Activated T-cell treated with anti-CD3 and anti-CD28 coated beads for 1 hour (primary cell): ENCODE data around the gene IRF9.

Experiments
- DNase-seq: peaks from one replicate; pipeline ENCODE4 v3.0.0-alpha.2; 2020; ENCODE audit warnings: low read depth

IRF9 gene

DNA sequence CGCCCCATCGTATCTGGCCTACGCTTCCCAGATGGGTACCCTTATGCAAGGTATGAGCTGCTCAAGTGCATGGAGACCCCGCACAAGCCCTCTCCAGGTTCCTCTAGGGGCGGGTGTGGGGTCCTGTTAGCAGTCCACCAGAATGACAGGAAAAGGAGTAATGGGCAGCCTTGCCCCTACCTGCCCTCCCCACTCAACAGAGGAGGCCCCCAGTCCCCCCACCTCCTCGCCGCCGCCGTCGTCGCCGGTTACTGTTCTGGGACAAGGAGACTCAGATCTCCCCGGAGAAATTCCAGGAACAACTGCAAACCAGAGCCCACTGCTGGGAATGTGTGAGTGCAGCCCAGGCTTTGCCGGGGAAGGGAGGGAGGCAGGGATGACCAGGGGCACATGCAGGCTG lies 16.8 kb downstream of the IRF9 start:
- no peak for DNase-seq

GRCh38 chr14:24178399-24179178 lies 17.5 kb downstream of the IRF9 start:
- no peak for DNase-seq

- no peak for DNase-seq
Measured at GRCh38 chr14:24179294-24179960, 18.4 kb downstream of the IRF9 start.

- DNase-seq, result no peak
Measured at GRCh38 chr14:24179961-24180796, 19.1 kb downstream of the IRF9 start.

DNA sequence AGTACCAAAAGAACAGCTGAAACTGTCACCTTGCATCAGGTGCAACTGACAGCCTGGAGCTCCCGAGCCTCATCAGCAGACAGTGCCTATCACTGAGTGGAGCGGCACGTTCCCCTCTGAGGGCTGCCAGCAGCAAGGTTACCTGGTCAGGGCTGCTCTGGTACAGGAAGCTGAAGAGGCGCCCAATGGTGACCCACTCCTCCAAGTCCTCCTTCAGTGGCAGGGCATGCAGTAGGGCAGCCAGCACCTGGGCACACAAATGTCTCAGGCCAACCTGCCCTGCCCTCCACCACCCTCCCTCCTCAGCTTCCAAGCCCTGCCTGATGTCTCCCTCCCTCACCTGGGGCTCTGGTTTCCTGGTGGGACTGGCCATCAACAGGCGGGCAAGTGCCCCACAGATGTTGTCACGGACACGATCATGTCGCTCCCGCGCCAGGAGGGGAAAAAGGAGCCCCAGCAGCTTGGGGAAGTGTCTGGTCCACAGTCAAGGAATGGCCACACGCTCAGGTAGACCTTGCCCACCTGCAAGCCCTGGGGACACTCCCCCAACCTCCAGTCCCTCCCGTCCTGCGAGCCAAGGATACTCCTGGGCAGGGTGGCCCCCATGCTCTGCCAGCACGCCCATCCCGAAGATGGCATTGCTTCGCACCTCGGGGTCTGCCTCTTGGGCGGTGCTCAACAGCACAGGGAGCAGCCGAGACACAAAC lies 20.5 kb downstream of the IRF9 start:
- DNase-seq, result no peak

DNA sequence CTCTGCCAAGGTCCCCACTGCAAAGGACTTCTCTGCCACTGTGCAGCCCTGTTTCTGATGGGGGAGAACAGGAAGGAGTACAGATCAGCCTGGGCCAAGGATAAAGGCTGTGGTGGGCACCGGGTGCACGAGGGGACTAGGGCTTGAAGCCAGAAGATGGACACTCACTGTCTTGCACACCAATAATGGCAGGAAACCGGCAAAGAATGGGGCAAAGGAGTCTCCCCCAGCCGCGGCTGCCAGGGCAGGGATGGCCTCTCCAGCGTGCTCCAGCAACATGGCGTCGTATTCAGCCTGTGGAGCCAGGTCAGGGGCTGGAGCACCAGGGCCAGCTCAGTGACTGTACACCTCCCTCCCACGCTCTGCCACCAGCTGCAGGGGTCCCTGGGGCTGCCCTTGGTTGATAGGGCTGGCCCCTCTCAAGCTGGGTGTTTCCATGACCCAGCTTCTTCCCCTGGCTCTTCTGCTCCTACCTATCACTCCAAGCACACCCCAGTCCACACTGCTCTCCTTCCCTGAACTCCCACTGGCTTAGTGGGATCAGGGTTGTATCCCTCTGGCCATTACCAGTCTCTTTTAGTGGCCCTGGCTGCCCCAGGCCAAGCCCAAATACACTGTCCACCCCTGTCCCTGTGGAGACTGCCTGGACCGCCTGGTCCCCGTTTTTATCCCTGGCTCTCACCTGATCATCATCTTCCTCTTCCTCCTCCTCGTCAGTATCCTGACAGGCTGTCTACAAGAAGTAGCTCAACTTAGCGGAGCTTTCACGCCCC lies 21.2 kb downstream of the IRF9 start:
- DNase-seq, result no peak

DNA sequence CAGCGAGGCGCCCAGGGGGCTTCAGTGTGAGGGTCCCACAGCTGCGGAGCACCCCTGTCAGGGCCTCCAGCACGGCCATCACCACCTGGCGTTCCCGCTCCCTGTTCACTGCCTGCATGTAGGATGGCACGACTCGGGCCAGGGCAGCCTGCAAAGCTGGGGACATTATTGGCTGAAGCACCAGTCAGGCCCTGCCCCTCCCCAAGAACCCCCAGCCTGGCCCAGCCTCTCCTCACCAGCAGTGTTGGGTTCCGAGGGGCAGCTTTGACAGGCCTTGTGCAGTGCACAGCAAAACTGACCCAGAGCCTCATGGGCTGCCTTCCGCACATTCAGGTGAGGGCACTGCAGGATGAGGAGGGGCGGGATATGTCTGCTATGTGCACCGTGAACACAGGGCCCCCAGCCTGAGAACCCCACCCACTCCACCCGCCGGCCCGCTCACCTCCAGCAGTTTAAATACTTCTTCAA lies 22.0 kb downstream of the IRF9 start:
- no peak for DNase-seq

DNA sequence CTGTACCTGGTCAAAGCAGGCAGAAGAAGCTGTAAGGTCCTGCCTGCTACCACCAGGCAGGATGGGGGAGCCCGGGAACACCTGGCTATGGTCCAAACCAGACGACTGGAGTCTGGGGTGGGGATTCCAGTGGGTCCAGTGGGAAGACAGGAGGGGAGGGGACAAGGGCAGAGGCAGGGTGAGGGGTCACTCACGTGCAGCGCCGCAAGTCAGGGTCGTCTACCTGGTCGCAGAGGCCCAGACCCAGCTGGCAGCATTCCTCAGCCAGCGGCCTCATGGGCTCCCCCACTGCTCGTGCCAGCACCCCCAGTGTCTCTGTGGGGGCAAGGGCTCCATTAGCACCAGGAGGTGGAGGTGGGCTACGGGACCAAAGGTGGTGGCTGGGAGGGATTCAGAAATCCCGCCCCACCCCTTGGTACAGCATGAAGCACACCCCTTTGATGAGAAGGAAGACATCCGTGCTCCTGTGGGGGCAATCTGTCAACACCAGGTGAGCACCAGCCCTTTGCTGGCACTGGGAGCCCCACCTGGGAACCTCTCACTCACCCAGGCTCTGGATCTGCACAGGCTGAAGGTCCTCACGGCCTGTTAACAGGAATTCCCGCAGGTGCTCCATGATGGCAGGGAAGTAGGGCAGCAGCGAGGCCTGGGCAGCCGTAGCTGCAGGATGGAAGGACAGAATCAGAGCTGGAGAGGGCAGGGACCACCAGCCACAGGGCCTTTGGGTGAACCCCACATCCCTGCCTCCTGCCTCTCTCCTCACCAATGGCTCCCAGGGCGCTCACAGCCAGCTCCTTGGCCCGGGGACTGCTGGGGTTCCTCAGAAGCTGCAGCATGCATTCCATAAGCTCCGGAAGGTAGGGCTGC lies 23.3 kb downstream of the IRF9 start:
- no peak for DNase-seq

DNA sequence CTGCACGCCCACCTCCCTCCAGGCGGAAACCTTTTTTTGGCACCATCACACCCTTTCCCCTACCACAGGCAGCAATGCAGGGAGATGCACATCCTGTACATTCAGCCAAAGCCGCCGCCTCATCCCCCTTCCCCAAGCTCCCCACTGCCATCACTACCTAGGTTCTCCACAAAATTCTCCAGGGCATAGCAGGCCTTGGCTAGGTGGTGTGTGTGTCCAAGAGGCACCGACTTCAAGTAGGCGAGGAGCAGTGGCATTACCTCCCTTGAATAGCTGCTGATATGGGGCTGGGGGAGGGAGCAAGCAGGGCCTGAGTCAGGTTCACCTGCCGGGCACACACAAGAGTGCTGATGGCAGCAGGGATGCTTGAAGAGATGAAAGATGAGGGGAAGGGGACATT lies 24.0 kb downstream of the IRF9 start:
- no peak for DNase-seq

GRCh38 chr14:24185741-24186140 lies 24.7 kb downstream of the IRF9 start:
- no peak for DNase-seq

- no peak for DNase-seq
Measured at GRCh38 chr14:24186831-24187538, 25.9 kb downstream of the IRF9 start.

- no peak for DNase-seq
Measured at GRCh38 chr14:24187539-24187915, 26.5 kb downstream of the IRF9 start.

DNA sequence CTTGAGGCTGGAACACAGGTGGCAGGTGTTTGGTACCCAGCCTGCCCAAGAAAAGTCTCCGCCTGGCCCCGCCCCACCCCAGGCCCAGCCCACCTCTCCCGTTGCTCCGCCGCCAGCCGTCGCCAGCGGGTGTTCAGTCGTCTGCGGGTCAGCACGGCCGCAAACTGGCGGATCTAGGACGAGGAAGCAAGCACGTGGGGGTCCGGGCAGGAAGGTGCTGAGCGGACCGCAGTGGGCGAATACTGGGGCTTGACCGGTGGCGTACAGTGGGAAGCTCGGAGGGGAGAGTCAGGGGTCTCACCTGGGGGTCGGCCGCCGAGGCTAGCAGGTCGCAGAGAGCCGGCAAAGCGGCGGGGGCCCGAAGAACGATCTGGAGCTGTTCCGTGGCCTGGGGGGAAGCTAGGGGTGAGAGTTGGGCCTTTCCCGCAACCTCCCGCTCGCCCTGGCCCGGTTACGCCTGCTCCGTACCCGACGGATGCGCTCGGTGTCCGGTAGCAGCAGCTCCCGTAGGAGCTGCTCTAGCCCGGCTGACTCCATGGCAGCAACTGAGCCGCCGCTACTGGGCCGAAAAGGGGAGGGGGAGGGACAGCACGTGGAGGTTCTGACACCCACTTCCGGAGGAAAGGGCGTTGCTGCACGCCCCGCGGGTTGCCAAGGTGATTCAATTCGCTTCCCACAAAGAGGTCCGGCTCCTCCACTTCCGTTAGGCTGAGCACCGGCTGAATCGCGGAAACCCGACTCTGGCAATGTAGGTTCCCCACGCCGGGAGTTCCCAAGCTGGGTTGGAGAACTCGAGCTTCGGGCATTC lies 27.4 kb downstream of the IRF9 start, which contains the start of gene IPO4:
TSS of gene IPO4 (minus strand) at position 566 of the 808 bp plus-strand sequence. CDS start at position 537, 29 bp downstream.
- DNase-seq, result peak; percentile 90

- DNase-seq, result no peak
Measured at GRCh38 chr14:24189059-24189375, 28.0 kb downstream of the IRF9 start.

DNA sequence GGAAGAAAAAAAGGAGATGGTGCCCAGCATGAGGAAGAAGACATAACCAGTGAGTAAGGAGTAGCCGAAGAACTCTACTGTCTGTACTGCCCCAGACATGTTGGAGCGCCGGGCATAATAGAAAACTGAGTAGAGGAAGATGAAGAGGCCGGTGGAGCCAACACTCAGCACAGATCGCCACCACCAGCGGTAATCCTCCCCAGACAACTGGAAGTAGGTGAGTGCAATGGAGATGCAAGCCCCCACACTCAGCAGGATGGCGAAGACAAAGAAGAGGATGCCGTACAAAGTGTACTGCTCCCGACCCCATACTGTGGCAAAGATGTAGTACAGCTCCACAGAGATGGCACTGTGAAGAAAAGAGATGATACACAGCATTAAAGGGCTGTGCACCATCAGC lies 28.4 kb downstream of the IRF9 start:
- no peak for DNase-seq

DNA sequence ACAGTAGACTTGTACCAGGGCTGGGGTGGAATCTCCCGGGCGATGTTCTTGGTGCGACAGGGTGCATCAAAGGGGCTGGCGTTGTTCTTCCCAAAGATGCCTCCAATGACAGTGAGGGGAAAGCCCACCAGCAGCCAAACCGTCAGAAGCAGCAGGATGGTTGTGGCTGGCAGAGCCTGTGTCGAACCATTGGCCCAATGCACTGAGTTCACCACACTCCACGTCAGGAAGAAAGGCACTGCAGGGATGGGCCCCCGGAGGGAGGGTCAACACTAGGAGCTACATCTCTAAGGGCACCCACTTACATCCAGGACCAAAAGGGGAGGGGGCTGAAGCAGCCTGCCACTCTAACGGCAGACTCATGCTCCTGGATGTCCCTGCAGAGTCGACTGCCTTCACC lies 29.4 kb downstream of the IRF9 start:
- DNase-seq, result no peak

GRCh38 chr14:24192933-24193332 lies 31.9 kb downstream of the IRF9 start:
- no peak for DNase-seq

DNA sequence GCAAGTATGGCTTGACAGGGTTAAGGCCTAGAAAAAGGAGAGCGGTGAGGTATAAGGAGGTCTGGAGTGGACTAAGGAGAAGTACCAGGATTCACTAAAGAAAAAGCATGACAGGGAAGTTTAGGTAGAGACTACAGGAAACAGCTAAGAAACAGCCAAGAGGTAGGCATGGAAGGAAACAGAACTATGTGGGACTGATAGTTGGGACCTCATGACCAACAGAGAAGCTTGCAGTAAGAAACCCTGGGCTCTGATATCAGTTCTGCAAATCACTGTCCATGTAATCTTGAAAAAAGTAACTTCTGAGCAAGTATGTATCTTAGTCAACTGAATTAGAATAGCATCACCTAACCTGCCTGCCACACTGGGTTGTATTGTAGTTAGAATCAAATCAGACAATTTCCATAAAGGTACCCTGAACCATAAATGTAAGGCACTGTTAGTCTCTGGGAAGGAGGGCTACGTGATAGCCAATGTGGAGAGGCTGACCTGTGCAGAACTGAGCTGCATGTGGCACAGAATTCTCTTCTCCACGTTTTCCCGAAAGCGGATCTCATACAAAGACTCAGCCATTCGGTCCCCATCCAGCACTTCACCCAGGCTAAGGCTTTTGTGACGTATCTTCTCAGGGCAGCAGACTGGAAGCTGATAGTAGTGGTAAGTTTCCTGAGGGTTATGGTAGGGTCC lies 33.3 kb downstream of the IRF9 start:
- no peak for DNase-seq
